Epithelial cell of proximal tubule (primary cell): Measurements from ENCODE around the gene SPEG. TPM values are rescaled to one million over a fixed set of nuclear protein-coding genes. Genes with fewer than 3 reads are reported as not detected.

Experiments
- DNase-seq: peaks from one replicate; pipeline ENCODE4 v3.0.0-alpha.2; 2011; ENCODE audit warnings: low read depth
- H3K4me3 ChIP-seq: 2 replicates; pipeline ENCODE4 v1.5.1; 2011; ENCODE audit warnings: low read depth, mild to moderate bottlenecking, low read length
- CTCF ChIP-seq: conservative IDR thresholded peaks from 2 replicates; pipeline ENCODE4 v1.5.1; 2012; ENCODE audit warnings: low read depth, mild to moderate bottlenecking, low read length
- total RNA-seq: library from RNA; depleted of rRNA; stranded (reverse); fragments of >200 nt; gene quantifications from 2 replicates; pipeline ENCODE4 v1.2.3, GENCODE V29; 2015

Gene SPEG
- total RNA-seq, 1 donor from 2014 or later, result 28.3 TPM

DNA sequence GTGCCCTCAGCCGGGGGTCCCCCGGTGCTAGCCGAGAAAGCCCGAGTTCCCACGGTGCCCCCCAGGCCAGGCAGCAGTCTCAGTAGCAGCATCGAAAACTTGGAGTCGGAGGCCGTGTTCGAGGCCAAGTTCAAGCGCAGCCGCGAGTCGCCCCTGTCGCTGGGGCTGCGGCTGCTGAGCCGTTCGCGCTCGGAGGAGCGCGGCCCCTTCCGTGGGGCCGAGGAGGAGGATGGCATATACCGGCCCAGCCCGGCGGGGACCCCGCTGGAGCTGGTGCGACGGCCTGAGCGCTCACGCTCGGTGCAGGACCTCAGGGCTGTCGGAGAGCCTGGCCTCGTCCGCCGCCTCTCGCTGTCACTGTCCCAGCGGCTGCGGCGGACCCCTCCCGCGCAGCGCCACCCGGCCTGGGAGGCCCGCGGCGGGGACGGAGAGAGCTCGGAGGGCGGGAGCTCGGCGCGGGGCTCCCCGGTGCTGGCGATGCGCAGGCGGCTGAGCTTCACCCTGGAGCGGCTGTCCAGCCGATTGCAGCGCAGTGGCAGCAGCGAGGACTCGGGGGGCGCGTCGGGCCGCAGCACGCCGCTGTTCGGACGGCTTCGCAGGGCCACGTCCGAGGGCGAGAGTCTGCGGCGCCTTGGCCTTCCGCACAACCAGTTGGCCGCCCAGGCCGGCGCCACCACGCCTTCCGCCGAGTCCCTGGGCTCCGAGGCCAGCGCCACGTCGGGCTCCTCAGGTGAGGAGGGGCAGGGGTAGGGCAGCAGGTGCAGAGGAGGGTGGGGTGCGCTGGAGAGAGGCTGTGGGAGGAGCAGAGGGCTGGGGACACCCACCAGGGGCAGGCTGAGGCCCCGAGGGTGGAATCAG, 49.9 kb downstream of the SPEG start:
- H3K4me3 ChIP-seq, result no peak overlapping the region
- DNase-seq, result no peak
- TF ChIP-seq CTCF, result no peak

DNA sequence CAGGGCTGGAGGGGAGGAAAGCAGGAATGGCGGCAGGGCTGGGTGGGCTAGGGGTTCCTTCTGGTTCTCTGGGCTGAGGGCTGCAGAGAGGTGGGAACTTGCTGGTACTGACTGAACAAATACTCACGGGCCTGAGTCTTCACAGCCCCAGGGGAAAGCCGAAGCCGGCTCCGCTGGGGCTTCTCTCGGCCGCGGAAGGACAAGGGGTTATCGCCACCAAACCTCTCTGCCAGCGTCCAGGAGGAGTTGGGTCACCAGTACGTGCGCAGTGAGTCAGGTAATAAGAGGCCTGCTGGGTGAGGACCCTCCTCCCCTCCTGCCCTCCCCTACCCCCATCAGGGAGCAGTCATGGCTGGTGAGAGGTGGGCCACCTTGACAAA, 50.5 kb downstream of the SPEG start:
- DNase-seq, result no peak
- no peak overlapping the region for H3K4me3 ChIP-seq
- TF ChIP-seq CTCF, result no peak

DNA sequence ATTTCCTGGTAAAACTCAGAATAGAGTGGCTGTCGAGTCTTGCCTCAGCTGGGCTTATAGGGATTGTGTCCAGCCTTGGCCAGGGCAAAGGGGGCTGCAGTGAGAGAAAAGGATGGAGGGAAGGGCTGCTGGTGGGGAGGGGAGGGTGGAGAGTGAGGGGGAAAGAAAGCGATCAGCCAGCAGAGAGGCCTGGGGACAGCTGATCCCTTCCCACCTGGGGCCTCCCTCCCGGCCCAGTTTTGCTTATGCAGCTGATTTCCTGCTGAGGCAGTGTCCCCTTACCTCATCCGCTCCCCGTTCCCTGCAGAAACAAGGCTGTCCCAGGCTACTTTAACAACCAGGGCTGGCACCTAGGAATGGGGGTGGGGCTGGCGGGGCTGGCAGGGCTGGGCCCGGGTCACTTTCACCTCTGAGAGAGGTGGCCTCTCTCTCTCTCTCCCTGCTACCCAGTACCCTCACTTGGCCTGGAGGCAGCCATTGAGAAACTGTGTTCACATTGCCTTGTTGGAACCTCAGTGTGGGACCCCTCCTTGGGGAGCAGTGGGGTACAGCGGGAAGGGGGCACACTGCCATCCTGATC, 51.8 kb downstream of the SPEG start:
- H3K4me3 ChIP-seq, result no peak overlapping the region
- TF ChIP-seq CTCF, result no peak
- DNase-seq, result no peak

DNA sequence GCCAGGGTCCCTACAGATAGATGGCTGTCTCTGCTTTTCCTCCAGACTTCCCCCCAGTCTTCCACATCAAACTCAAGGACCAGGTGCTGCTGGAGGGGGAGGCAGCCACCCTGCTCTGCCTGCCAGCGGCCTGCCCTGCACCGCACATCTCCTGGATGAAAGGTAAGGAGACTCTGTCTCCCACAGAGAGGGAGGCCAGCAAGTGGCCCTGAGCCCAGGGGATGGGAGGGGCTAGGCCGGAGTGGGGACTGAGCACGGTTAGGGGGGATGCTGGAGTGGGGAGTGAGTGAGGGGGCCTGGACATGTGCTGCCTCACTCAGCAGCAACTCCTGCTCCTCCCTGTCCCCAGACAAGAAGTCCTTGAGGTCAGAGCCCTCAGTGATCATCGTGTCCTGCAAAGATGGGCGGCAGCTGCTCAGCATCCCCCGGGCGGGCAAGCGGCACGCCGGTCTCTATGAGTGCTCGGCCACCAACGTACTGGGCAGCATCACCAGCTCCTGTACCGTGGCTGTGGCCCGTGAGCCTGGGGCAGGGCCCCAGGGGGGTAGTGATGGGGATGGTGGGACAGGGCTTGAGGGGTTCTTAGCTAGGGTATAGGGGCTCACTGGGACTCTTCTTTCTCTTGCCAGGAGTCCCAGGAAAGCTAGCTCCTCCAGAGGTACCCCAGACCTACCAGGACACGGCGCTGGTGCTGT, 53.7 kb downstream of the SPEG start:
- DNase-seq, result no peak
- no peak overlapping the region for H3K4me3 ChIP-seq
- TF ChIP-seq CTCF, result no peak

DNA sequence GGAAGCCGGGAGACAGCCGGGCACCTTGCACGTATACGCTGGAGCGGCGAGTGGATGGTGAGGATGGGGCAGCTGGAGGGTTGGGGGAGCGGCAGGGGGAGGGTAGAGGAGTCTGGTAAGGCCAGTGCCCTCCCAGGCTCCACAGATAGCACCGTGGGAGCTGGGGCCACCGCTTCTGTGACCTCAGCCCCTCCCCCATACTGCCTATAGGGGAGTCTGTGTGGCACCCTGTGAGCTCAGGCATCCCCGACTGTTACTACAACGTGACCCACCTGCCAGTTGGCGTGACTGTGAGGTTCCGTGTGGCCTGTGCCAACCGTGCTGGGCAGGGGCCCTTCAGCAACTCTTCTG, 54.2 kb downstream of the SPEG start:
- no peak for TF ChIP-seq CTCF
- H3K4me3 ChIP-seq, result no peak overlapping the region
- DNase-seq, result no peak

GRCh38 chr2:219489315-219489714, 54.7 kb downstream of the SPEG start:
- no peak for TF ChIP-seq CTCF
- DNase-seq, result no peak
- no peak overlapping the region for H3K4me3 ChIP-seq
